ENCODE results near the gene KRTAP26-1.

Gene KRTAP26-1

DNA sequence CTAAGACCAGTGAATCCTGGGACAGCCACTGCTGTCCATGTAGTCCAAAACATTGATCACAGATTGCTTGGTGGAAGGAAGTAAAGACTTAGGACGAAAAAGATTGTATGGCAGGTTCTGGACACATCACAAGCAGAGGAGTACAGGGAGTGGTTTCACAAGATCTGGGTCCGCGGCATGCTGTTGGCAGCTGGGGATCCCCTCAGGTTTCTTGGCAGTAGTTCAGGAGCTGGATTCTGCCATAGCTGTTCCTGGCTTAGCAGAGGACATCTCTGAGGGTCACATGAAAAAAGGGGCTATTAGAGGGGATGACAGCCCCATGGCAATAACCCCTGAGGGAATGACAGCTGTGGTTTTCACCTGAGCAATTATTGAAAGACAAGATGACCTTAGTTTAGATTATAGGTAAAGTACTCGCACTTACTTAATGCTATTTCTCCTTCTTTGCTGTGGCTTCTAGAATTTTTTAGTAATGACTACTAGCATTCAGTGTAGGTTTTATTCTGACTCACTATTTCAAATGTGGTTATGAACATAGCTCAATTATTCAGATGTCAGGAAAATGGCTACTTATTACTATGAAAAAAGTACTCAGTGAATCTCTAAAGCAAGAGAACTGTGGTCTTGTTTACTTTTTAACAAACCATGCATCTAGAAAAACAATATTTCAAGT, 9.2 kb upstream of the KRTAP26-1 start:
- TF ChIP-seq, protein P1, sequence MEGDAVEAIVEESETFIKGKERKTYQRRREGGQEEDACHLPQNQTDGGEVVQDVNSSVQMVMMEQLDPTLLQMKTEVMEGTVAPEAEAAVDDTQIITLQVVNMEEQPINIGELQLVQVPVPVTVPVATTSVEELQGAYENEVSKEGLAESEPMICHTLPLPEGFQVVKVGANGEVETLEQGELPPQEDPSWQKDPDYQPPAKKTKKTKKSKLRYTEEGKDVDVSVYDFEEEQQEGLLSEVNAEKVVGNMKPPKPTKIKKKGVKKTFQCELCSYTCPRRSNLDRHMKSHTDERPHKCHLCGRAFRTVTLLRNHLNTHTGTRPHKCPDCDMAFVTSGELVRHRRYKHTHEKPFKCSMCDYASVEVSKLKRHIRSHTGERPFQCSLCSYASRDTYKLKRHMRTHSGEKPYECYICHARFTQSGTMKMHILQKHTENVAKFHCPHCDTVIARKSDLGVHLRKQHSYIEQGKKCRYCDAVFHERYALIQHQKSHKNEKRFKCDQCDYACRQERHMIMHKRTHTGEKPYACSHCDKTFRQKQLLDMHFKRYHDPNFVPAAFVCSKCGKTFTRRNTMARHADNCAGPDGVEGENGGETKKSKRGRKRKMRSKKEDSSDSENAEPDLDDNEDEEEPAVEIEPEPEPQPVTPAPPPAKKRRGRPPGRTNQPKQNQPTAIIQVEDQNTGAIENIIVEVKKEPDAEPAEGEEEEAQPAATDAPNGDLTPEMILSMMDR (conservative IDR thresholded peaks at IDR 0.05), result no peak
- H3K27ac ChIP-seq, result no peak overlapping the region

DNA sequence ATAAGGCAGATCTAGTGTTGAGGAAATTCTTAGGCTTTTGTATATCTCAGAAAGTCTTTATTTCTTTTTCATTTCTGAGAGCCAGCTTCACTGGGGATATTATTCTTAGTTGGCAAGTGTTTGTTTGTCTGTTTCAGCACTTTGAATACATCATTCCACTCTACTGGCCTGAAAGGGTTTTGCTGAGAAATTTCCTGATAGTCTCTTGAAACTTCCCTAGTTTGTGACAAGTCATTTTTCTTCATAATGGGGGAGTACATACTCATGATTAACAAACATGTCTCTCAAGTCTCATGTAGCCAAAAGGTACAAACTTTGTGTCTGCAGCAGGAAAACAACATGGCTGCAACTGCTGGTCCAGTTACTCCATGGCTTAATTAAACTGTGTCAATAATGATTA, 6.3 kb upstream of the KRTAP26-1 start:
- no peak overlapping the region for H3K27ac ChIP-seq
- TF ChIP-seq, protein P1 (conservative IDR thresholded peaks at IDR 0.05), result no peak

DNA sequence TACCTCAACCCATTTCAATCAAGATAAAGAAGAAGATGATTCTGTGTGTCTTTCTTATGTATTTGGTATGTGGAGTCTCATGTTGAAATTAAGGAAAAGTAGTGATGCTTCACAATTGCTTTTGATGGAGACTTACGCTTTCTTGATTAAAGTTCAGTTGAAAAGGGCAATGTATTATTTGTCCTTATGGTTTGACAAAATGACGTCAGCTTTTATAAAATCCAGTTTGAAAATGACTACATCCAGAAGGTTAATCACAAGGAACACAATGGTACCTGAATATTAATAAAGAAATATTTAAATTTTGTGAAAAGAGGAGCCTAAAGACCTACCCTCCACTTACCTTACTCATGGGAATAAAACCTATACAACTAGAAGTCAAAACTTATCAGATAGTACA, 4.4 kb downstream of the KRTAP26-1 start:
- H3K27ac ChIP-seq, result no peak overlapping the region
- TF ChIP-seq, protein P1 (conservative IDR thresholded peaks at IDR 0.05), result no peak

DNA sequence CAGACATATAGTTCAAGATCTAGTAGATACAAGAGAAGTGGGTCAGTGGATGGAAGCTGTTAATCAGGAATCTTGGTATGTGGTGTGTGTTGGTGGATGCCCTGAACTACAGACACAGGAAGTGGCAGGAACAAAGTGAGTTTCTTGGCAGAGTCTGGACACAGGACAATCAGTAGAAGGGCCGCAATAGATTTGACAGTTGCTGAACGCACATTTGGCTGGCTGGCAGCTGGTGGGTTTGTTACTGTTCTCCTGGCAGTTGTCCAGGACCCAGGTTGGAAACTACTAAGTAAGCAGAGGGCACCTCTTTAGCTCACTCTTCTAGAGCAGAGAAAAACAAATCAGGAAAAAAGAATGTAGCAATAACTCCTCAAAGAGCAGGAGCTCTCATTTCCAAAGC, 13.2 kb downstream of the KRTAP26-1 start:
- H3K27ac ChIP-seq, result peak overlapping the region; percentile 58
- TF ChIP-seq, protein P1 (conservative IDR thresholded peaks at IDR 0.05), result no peak

DNA sequence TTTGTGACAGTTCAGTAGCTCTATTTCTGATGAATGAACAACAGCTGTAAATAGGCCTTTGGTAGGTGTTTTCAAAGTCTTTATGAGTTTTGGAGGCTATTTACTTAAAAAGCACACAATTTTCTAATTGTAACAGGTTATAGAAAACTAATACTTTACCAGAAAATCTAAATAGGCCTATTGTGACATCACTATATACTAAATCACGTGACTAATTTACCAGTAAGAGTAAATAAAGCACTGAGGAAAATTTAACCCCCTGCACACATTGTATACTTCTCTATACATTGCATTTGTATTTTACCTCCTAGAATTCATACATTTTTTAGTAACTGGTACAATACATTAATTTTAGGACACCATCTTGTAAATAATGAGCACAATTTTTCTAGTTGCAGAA, 15.0 kb downstream of the KRTAP26-1 start:
- TF ChIP-seq, protein P1 (conservative IDR thresholded peaks at IDR 0.05), result no peak
- no peak overlapping the region for H3K27ac ChIP-seq

DNA sequence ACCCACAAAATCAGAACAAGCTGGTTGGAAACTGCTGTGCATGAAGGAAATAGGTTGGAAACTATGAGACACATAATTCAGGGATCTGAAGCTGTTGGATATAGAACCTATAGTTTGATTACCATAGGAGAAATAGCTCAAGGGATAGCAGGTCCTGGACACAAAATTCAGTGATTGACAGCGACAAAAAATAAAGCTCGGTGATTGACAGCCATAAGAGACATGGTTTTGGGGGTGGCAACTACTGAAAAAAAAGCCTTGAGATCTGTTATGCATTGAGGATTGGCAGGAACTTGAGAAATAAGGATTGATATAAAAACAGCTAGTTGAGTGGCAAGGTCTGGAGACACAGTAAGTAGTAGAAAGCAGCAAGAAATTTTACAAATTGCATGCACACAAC, 30.9 kb downstream of the KRTAP26-1 start, which contains the start of gene KRTAP25-1:
TSS of gene KRTAP25-1 (minus strand) at position 300 of the 400 bp plus-strand sequence. CDS start at position 276, 24 bp downstream.
- H3K27ac ChIP-seq, result no peak within 1 kb of the TSS
- TF ChIP-seq, protein P1 (conservative IDR thresholded peaks at IDR 0.05), result no peak

DNA sequence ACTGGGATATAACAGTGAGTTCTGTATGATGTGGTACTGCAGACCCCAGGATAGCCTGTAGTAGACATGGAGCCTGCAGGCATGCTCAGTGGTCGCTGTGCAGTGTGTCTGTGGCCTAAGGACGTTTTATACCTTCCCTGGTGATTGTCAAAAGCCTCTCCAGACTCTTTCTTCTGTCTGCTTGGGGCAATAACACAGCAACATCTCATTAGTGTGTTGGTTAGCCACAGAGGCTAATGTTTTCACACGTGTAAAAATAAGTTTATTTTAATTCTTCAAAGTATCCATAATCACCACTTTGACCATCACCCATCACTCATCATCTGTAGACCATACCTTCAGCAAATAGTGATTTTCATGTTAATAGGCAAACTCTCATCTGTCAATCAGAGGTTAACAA, 37.3 kb downstream of the KRTAP26-1 start, which contains the start of gene KRTAP24-1:
TSS of gene KRTAP24-1 (minus strand) at position 101 of the 400 bp plus-strand sequence. CDS start at position 83, 18 bp downstream.
- no peak within 1 kb of the TSS for H3K27ac ChIP-seq
- TF ChIP-seq, protein P1 (conservative IDR thresholded peaks at IDR 0.05), result no peak
